HG03457 (cell line): ENCODE results near the gene FGGY.

ENCODE experiments used
- ATAC-seq: cut with Tn5 transposase; IDR thresholded peaks from one replicate; pipeline ENCODE4 v1.9.1; 2021; ENCODE audit warnings: moderate number of reproducible peaks; ENCODE audit not compliant: unreplicated experiment

The FGGY gene

GRCh38 chr1:59750328-59751003, 453.6 kb downstream of the FGGY start:
- no peak for ATAC-seq

GRCh38 chr1:59751004-59751395, 454.1 kb downstream of the FGGY start:
- no peak for ATAC-seq

GRCh38 chr1:59751801-59752200, 454.9 kb downstream of the FGGY start:
- no peak for ATAC-seq

- ATAC-seq = peak; percentile 67
Observed at GRCh38 chr1:59752556-59753414, 455.9 kb downstream of the FGGY start.

GRCh38 chr1:59755069-59755685, 458.3 kb downstream of the FGGY start:
- no peak for ATAC-seq

- ATAC-seq = no peak
Observed at GRCh38 chr1:59757197-59757747, 460.4 kb downstream of the FGGY start.

- ATAC-seq = peak; percentile 87
Observed at GRCh38 chr1:59759156-59759925, 462.4 kb downstream of the FGGY start.

GRCh38 chr1:59761443-59761842, 464.5 kb downstream of the FGGY start:
- ATAC-seq = no peak

- ATAC-seq = no peak
Observed at GRCh38 chr1:59763418-59763817, 466.5 kb downstream of the FGGY start.

GRCh38 chr1:59765011-59765730, 468.3 kb downstream of the FGGY start:
- ATAC-seq = no peak

GRCh38 chr1:59766227-59766855, 469.4 kb downstream of the FGGY start:
- ATAC-seq = no peak

- ATAC-seq = no peak
Observed at GRCh38 chr1:59767119-59767518, 470.2 kb downstream of the FGGY start.

- ATAC-seq = no peak
Observed at GRCh38 chr1:59768792-59769735, 472.2 kb downstream of the FGGY start.

GRCh38 chr1:59769736-59770095, 472.8 kb downstream of the FGGY start:
- ATAC-seq = no peak

- ATAC-seq = no peak
Observed at GRCh38 chr1:59771361-59771760, 474.5 kb downstream of the FGGY start.

GRCh38 chr1:59775480-59775879, 478.6 kb downstream of the FGGY start:
- no peak for ATAC-seq

GRCh38 chr1:59776960-59777852, 480.3 kb downstream of the FGGY start:
- ATAC-seq = no peak

GRCh38 chr1:59779949-59780348, 483.1 kb downstream of the FGGY start:
- ATAC-seq = no peak
